ENCODE results near the gene HOXC12.

The HOXC12 gene

DNA sequence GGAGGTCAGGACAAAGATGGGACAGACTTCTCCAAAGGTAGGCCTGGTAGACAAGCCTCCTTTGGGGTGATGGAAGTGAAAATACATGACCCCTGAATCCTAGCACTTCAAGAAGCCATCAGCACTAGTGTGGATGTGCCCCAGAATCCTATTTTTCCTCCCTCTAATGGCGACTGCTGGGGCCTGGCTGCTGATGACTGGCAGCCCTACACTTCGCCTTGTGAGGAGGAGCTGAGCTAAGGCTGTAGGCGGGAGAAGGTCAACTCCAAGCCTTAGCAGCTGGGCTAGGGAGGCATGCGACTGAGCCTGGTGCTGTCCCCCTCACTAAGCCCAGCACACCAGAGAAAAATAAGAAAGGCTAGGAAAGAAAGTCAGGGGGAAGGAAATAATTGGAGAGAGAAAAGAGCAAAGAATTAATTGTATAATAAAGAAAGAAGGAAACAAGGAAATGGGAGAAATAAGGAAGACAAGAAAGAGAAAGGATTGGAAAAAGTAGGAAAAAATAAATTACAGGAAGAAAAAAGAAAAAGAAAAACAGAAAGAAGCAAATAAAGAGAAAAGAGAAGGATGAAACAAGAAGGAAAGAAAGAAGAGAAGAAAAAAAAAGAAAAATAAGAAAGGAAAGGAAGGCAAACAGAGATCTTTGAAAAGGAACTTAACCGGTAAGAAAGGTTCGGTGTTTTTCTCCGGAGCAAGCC is 25.6 kb downstream of the HOXC12 start:
- H3K4me3 ChIP-seq (ENCODE audit: low read depth, low read length) = no peak overlapping the region
- TF ChIP-seq, protein P1, sequence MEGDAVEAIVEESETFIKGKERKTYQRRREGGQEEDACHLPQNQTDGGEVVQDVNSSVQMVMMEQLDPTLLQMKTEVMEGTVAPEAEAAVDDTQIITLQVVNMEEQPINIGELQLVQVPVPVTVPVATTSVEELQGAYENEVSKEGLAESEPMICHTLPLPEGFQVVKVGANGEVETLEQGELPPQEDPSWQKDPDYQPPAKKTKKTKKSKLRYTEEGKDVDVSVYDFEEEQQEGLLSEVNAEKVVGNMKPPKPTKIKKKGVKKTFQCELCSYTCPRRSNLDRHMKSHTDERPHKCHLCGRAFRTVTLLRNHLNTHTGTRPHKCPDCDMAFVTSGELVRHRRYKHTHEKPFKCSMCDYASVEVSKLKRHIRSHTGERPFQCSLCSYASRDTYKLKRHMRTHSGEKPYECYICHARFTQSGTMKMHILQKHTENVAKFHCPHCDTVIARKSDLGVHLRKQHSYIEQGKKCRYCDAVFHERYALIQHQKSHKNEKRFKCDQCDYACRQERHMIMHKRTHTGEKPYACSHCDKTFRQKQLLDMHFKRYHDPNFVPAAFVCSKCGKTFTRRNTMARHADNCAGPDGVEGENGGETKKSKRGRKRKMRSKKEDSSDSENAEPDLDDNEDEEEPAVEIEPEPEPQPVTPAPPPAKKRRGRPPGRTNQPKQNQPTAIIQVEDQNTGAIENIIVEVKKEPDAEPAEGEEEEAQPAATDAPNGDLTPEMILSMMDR (conservative IDR thresholded peaks at IDR 0.05; ENCODE audit: low read depth, low read length) = no peak
- no peak for DNase-seq (ENCODE audit: low read depth)

DNA sequence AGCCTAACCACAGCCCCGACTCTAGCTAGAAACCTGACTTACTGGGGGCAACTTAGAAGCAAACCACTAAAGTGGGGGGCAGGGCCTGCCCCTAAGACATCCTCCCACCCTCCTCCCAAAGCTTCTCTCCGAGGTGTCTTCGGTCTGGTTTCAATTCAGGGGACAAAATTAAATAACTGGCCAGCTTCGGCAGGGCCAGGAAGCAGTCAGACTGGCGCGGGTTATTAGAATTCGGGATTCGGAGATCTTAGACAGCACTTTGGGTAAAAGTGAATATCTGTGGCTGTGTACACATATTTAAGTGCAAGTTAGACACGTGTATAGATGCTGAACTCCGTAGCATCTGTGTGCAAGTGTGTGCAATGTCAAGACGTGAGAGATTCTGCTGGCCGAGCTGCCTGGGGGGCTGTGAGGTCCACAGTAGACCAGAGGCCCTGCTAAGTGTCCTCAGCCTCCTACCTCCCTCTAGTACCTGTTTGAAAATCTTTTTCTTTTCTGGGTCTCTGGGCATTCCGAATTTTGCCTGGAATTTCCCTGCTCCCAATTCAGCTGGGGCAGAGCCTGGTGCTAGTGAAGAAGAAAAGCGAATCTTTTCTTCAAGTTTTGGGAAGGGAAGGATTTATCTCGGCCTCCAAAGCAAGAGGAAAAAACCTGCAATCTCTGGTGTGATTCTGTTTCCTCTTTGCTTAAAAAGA is 26.2 kb downstream of the HOXC12 start:
- DNase-seq (ENCODE audit: low read depth) = no peak
- TF ChIP-seq, protein P1 (conservative IDR thresholded peaks at IDR 0.05; ENCODE audit: low read depth, low read length) = no peak
- no peak overlapping the region for H3K4me3 ChIP-seq (ENCODE audit: low read depth, low read length)

DNA sequence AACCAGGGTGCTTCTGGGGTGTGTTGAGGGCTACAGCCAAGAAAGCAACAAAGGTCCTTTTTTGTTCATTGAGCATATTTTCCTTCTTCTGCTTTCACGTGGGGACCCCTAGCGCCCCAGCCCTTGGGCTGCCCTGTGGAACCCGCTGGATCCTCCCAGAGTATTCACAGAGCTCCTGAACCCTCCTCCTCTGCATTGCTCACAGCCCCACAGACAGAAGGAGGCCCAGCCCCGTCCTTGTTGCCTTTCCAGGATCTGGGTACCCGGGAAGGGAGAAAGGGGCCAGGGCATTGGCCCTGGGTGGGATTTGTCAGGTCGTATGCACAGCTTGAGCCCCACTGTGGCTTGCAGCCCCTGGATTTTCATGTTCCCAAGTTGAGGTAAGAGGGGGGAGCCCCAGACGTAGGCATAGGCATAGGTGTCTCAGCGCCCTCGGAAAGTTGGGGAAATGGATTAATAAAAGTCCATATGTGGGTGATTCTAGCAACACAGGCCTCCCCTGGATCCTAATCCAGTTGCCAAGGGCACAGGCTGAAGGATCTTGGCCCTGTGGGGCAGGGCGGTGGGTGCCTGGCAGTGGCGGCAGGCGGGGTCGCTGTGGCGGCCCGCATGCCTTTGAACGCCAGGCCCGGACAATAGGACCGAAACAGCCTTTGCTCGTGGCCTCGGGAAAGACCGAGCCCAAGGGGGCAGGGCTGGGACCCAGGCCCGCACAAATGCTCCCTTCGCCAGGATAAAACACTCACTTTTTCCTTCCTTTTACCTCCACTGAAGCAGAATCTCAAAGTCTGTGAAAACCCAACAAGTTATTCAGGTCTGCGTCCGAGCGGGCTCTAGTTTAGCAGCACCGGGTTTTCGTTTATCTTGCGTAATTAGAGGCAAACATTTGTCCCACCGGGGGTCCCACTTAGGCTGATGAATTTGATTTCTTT is 27.2 kb downstream of the HOXC12 start:
- no peak overlapping the region for H3K4me3 ChIP-seq (ENCODE audit: low read depth, low read length)
- DNase-seq (ENCODE audit: low read depth) = no peak
- TF ChIP-seq, protein P1 (conservative IDR thresholded peaks at IDR 0.05; ENCODE audit: low read depth, low read length) = no peak

GRCh38 chr12:53982648-53983567 is 28.2 kb downstream of the HOXC12 start:
- H3K4me3 ChIP-seq (ENCODE audit: low read depth, low read length) = no peak overlapping the region
- TF ChIP-seq, protein P1 (conservative IDR thresholded peaks at IDR 0.05; ENCODE audit: low read depth, low read length) = no peak
- DNase-seq (ENCODE audit: low read depth) = no peak

DNA sequence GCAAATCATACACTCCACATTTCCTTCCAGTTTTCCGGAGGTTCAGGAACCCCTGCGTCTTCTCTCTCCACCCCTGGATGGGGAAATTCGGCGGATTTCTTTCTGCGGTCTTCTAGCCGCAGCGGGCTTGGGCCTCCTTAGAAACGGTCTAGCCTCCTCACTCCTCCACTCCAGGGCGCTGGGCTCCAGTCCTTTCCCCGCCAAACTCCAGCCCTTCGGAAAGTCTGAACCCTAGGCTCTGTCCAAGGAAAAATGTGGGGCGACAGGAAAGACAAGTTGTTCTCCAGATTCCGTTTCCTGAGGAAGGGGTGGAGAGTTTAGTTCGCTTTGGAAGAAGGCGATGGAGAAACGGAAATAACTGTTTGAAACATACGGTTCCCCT is 28.9 kb downstream of the HOXC12 start:
- no peak overlapping the region for H3K4me3 ChIP-seq (ENCODE audit: low read depth, low read length)
- TF ChIP-seq, protein P1 (conservative IDR thresholded peaks at IDR 0.05; ENCODE audit: low read depth, low read length) = no peak
- no peak for DNase-seq (ENCODE audit: low read depth)

- DNase-seq (ENCODE audit: low read depth) = no peak
- TF ChIP-seq, protein P1 (conservative IDR thresholded peaks at IDR 0.05; ENCODE audit: low read depth, low read length) = no peak
- H3K4me3 ChIP-seq (ENCODE audit: low read depth, low read length) = no peak overlapping the region
These were observed 29.4 kb downstream of the HOXC12 start for GRCh38 chr12:53983950-53984572.

Measured in choroid plexus epithelial cell (primary cell).